Prostate gland (tissue), 2 donors: ENCODE data around the gene TOM1L2. TPM values are rescaled to one million over a fixed set of nuclear protein-coding genes. Genes with fewer than 3 reads are reported as not detected.
"Not testable (repeated sequence)": the region's sequence is repeated elsewhere in the genome, so short reads cannot be mapped to it uniquely, and the experiment has no call there.

ENCODE experiments used
- DNase-seq: peaks from one replicate; pipeline ENCODE4 v3.0.0-alpha.2; 2019; ENCODE audit warnings: low spot score
- H3K27ac ChIP-seq, 2 donors: fragments of 200-600 bp; sonication (generic); 2 replicates each; pipeline ENCODE4 v1.5.1; 2017 to 2019
- H3K27me3 ChIP-seq: fragments of 200-600 bp; sonication (generic); replicated peaks from 2 replicates; pipeline ENCODE4 v1.5.1; 2019; ENCODE audit not compliant: insufficient read depth
- H3K36me3 ChIP-seq, 2 donors: fragments of 200-600 bp; sonication (generic); 1 replicate in 1 of 2; 2 replicates in 1 of 2; pipeline versions ENCODE4 v1.5.1 to v1.8.1; 2017 to 2019
- H3K4me1 ChIP-seq: fragments of 200-600 bp; sonication (generic); replicated peaks from 2 replicates; pipeline ENCODE4 v1.5.1; 2019
- H3K4me3 ChIP-seq, 2 donors: fragments of 200-600 bp; sonication (generic); 2 replicates each; pipeline ENCODE4 v1.5.1; 2017 to 2019
- H3K9me3 ChIP-seq: fragments of 200-600 bp; sonication (generic); 2 replicates; pipeline ENCODE4 v1.5.1; 2017
- CTCF ChIP-seq, 4 experiments: fragments of 200-600 bp in 2 of 4; fragments of 450-650 bp in 2 of 4; sonication (generic) in 2 of 4; IDR thresholded peaks; 1 replicate in 3 of 4; 2 replicates in 1 of 4; pipeline ENCODE4 v1.5.1; 2016 to 2019; ENCODE audit warnings: antibody characterized with exemption in 4 of 4, mild to moderate bottlenecking in 2 of 4, moderate library complexity in 2 of 4
- POLR2A ChIP-seq: fragments of 450-650 bp; IDR thresholded peaks from one replicate; pipeline ENCODE4 v1.6.1; 2016; ENCODE audit warnings: antibody characterized with exemption, mild to moderate bottlenecking
- POLR2AphosphoS5 ChIP-seq: sonication (generic); formaldehyde crosslinking; IDR thresholded peaks from one replicate; pipeline ENCODE4 v1.6.1; 2017; ENCODE audit warnings: antibody characterized with exemption
- WGBS: methylation state at CpG from one replicate; pipeline ENCODE4 v1.1.5; 2018; 5-methylcytosine and 5-hydroxymethylcytosine counted together
- intact Hi-C: fragments of 100-400 bp; cut with DNase I; formaldehyde crosslinking; loops from one replicate; pipeline ENCODE4 v1.14.2; 2022
- total RNA-seq, 2 donors: library from RNA; depleted of rRNA; stranded (reverse); fragments of >200 nt; gene quantifications; one replicate each; pipeline ENCODE4 v1.1.0, GENCODE V29; 2016

TOM1L2 gene
- total RNA-seq, 2 donors from 2014 or later = 162 to 185 TPM

DNA sequence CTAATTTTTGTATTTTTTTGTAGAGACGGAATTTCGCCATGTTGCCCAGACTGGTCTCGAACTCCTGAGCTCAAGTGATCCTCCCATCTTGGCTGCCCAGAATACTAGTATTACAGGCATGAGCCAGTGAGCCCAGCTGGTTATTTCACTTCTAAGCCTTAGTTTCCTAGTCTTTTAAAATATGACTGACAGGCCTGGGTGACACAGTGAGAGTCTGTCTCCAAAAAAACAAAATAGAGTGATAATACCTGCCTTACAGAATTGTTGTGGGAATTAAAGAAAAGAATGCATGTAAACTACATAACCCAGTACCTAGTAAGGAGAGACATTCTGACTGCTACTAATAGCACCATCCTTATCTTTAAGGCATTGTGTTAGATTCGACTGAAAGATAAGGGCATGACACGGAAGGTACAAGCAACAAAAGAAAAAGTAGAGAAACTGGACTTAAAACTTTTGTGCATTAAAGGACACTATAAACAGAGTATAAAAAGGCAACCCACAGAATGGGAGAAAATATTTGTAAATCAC, 11.6 kb downstream of the TOM1L2 start:
- Histone ChIP-seq H3K36me3 (no peaks in the 10 kb centered on the region), H3K4me3 (no peak overlapping the region), H3K27ac (peak overlapping the region; percentile 61 to 68), H3K9me3 (no peaks in the 10 kb centered on the region), H3K27me3 (no peaks in the 10 kb centered on the region), H3K4me1 (peaks cover 5% of the 10 kb centered on the region)
- TF ChIP-seq POLR2AphosphoS5 (no peak), POLR2A (no peak), CTCF (IDR thresholded peaks at IDR 0.05) (no peak)
- intact Hi-C loops = no loop called here
- 68% methylated on average over 5 of the region's 5 CpGs for WGBS
- no peak for DNase-seq

GRCh38 chr17:17959520-17960361, 12.5 kb downstream of the TOM1L2 start:
- intact Hi-C loops = no loop called here
- no peak overlapping the region for H3K4me3 ChIP-seq
- H3K4me1 ChIP-seq = peaks cover 5% of the 10 kb centered on the region
- no peaks in the 10 kb centered on the region for H3K27me3 ChIP-seq
- H3K27ac ChIP-seq = peak overlapping the region; percentile 61 to 68
- no peaks in the 10 kb centered on the region for H3K36me3 ChIP-seq
- H3K9me3 ChIP-seq = no peaks in the 10 kb centered on the region
- DNase-seq = no peak
- TF ChIP-seq CTCF (IDR thresholded peaks at IDR 0.05) = no peak
- TF ChIP-seq POLR2A = no peak
- no peak for TF ChIP-seq POLR2AphosphoS5
- WGBS = 15% methylated on average over 7 of the region's 7 CpGs

DNA sequence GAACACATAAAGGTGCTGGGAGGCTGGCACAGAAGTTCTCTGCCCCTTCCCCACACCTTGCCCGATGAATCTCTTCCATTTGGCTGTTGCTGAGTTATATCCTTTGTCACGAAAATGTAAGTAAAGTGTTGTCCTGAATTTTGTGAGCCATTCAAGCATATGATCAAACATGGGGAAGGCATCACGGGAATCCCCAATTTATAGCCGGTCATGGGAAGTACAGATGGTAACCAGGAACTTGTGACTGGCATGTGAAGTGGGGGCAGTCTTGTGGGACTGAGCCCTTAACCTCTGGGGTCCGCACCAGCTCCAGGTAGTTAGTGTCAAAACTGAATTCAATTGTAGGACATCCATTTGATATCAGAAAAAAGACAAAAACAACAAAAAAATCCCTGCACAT, 13.2 kb downstream of the TOM1L2 start:
- no peak for TF ChIP-seq CTCF (IDR thresholded peaks at IDR 0.05)
- TF ChIP-seq POLR2A = no peak
- TF ChIP-seq POLR2AphosphoS5 = no peak
- 53% methylated on average over 5 of the region's 5 CpGs for WGBS
- H3K36me3 ChIP-seq = no peaks in the 10 kb centered on the region
- peak overlapping the region; percentile 61 to 68 for H3K27ac ChIP-seq
- intact Hi-C loops = no loop called here
- H3K4me1 ChIP-seq = peaks cover 5% of the 10 kb centered on the region
- DNase-seq = no peak
- no peaks in the 10 kb centered on the region for H3K27me3 ChIP-seq
- H3K9me3 ChIP-seq = no peaks in the 10 kb centered on the region
- H3K4me3 ChIP-seq = no peak overlapping the region

DNA sequence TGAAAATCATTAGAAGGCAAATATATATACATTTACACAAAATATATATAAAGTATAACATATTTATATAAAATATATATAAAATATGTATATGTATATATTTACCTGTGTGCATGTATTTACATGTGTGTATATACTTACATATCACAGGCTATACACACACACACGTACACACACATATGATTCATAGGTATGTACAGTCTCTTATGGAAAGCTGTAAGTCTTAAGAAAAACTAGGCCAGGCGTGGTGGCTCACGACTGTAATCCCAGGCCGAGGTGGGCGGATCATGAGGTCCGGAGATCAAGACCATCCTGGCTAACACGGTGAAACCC, 14.7 kb downstream of the TOM1L2 start:
- Histone ChIP-seq H3K9me3 (no peaks in the 10 kb centered on the region), H3K4me3 (no peak overlapping the region), H3K27me3 (no peaks in the 10 kb centered on the region), H3K27ac (peak overlapping the region; percentile 61 to 68), H3K36me3 (no peaks in the 10 kb centered on the region), H3K4me1 (peaks cover 5% of the 10 kb centered on the region)
- intact Hi-C loops = no loop called here
- no peak for DNase-seq
- no peak for TF ChIP-seq POLR2A
- no peak for TF ChIP-seq POLR2AphosphoS5
- no peak for TF ChIP-seq CTCF (IDR thresholded peaks at IDR 0.05)
- 78% methylated on average over 7 of the region's 7 CpGs for WGBS

GRCh38 chr17:17955790-17956341, 16.3 kb downstream of the TOM1L2 start:
- H3K36me3 ChIP-seq, H3K27me3 ChIP-seq, DNase-seq, H3K9me3 ChIP-seq, intact Hi-C loops, H3K4me1 ChIP-seq, H3K27ac ChIP-seq, H3K4me3 ChIP-seq: not testable (repeated sequence)
- 98% methylated on average over 12 of the region's 12 CpGs for WGBS
